ENCODE measurements around the gene SDR42E1. TPM values are rescaled to one million over a fixed set of nuclear protein-coding genes. Genes with fewer than 3 reads are reported as not detected.

SDR42E1 gene
- total RNA-seq, 1 donor, result 1.4 TPM

DNA sequence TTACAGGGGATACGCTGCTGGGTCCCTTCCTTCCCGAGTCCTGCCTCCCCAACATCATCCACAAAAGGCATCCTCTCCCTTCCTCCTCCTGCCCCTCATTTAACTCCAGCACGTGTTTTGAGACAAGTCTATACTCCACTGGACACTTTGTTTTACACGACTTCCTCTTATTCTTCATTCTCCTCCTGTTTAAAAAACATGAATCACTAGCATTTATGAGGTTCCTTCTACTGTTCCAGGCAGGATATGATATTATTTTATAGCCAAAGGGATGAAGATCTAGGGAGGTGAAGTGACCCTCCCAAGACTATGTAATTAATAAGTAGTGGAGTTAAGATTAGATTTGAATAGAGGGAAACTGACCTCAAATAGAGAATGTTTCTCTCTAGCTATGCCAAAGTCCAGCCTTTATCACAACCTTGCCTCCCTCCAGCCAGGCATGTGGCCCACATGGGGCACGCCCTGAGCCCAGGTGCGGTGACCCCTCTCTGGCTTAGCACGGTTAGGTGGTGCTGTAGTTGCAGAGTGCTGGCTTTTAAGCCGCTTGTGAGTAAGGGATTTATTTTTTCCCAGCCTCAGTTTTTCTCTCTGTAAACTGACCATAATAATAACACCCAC, 22.5 kb upstream of the SDR42E1 start:
- H3K36me3 ChIP-seq (ENCODE audit: insufficient read depth, low read length), result no peaks in the 10 kb centered on the region
- H3K4me3 ChIP-seq (ENCODE audit: insufficient read depth, low read length), result no peak overlapping the region
- no peaks in the 10 kb centered on the region for H3K79me2 ChIP-seq (ENCODE audit: insufficient read depth, low read length)
- H3K4me1 ChIP-seq (ENCODE audit: insufficient read depth, low read length), result no peaks in the 10 kb centered on the region
- no peak for TF ChIP-seq CTCF (IDR thresholded peaks at IDR 0.05; ENCODE audit: extremely low read depth, low read depth, low read length)
- no peaks in the 10 kb centered on the region for H3K27me3 ChIP-seq (ENCODE audit: insufficient read depth, low read length)
- H4K20me1 ChIP-seq (ENCODE audit: insufficient read depth, low read length), result no peaks in the 10 kb centered on the region
- no peak overlapping the region for H2AFZ ChIP-seq (ENCODE audit: low read length)
- no peak overlapping the region for H3K27ac ChIP-seq (ENCODE audit: low read depth, low read length)
- DNase-seq (ENCODE audit: insufficient read length, low spot score, missing footprints), result no peak
- no peaks in the 10 kb centered on the region for H3K9me3 ChIP-seq (ENCODE audit: low read depth, low read length)
- H3K4me2 ChIP-seq (ENCODE audit: insufficient read depth, low read length), result no peak overlapping the region

DNA sequence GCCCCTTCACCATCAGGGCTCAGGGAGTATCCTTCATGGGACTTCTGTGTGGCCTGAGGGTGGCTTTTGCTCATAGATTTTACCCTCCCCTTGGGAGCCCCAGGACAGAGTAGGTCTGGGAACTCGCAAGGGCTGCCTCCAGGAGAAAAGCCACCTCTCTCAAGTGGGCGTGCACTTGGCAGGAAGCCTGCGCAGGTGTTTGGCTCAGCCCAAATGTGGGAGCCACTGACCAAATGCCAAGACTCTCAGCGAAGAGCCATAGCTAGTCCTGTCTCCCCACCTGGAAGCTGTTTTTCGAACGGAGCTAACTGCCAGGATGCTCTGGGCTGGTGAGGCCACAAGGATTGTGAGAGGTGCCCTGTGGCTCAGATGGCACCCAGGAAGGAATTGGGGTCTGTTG, 21.7 kb upstream of the SDR42E1 start:
- no peaks in the 10 kb centered on the region for H3K27me3 ChIP-seq (ENCODE audit: insufficient read depth, low read length)
- H3K79me2 ChIP-seq (ENCODE audit: insufficient read depth, low read length), result no peaks in the 10 kb centered on the region
- no peaks in the 10 kb centered on the region for H4K20me1 ChIP-seq (ENCODE audit: insufficient read depth, low read length)
- DNase-seq (ENCODE audit: insufficient read length, low spot score, missing footprints), result no peak
- no peak overlapping the region for H3K4me2 ChIP-seq (ENCODE audit: insufficient read depth, low read length)
- no peak overlapping the region for H2AFZ ChIP-seq (ENCODE audit: low read length)
- no peaks in the 10 kb centered on the region for H3K36me3 ChIP-seq (ENCODE audit: insufficient read depth, low read length)
- no peaks in the 10 kb centered on the region for H3K9me3 ChIP-seq (ENCODE audit: low read depth, low read length)
- no peak overlapping the region for H3K4me3 ChIP-seq (ENCODE audit: insufficient read depth, low read length)
- H3K4me1 ChIP-seq (ENCODE audit: insufficient read depth, low read length), result no peaks in the 10 kb centered on the region
- H3K27ac ChIP-seq (ENCODE audit: low read depth, low read length), result no peak overlapping the region
- TF ChIP-seq CTCF (IDR thresholded peaks at IDR 0.05; ENCODE audit: extremely low read depth, low read depth, low read length), result no peak

DNA sequence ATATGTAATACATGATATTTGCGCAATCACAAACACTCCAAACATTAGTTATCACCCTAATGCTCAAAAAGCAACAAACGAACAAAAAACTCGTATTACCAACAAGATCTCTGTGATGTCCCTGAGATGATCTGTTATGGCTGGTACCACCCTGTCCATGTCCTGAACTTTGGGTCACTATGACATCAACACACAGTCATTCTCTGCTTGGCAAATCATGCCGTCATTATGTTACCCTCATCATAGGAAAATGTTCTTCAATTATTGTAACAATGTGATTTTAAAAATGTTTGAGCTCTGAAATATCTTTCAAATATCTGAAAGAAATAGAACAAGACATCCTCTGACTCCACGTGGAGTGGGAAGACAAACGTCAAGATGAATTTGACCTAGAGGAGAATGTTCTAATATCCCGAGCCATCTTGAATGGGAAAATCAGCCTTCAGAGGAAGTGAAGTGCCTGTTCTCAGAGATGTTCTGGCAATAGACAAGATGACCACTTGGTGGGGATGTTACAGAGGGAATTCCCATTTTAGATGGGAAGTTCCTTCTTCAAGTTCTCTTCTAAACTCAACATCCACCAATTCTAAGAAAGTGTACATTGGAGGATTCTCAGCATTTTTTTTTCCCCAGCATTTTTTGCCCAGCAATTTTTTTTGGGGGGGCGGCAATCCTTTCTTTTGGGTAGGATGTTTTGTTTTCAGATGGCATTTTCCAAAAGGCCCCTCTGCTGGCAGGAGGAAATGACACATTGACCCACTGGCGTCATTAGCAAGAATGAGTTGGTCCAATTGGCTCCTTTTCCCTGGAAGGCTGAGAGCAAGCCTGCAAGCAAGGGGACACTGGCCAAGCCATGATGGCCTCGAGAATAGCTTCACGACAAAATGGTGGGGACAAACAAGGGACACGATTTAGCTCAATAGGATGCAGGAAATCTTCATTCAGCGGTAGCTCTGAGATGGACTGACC, 20.1 kb upstream of the SDR42E1 start:
- Histone ChIP-seq H3K4me2 (ENCODE audit: insufficient read depth, low read length) (peak overlapping the region; percentile 13), H2AFZ (ENCODE audit: low read length) (peak overlapping the region; percentile 73)

More for the DNA sequence above, 20.1 kb upstream of the SDR42E1 start:
- no peaks in the 10 kb centered on the region for H3K79me2 ChIP-seq (ENCODE audit: insufficient read depth, low read length)
- peak; percentile 60 for TF ChIP-seq CTCF (IDR thresholded peaks at IDR 0.05; ENCODE audit: extremely low read depth, low read depth, low read length)
- no peaks in the 10 kb centered on the region for H4K20me1 ChIP-seq (ENCODE audit: insufficient read depth, low read length)
- H3K9me3 ChIP-seq (ENCODE audit: low read depth, low read length), result no peaks in the 10 kb centered on the region
- H3K36me3 ChIP-seq (ENCODE audit: insufficient read depth, low read length), result no peaks in the 10 kb centered on the region
- H3K4me3 ChIP-seq (ENCODE audit: insufficient read depth, low read length), result no peak overlapping the region
- no peak overlapping the region for H3K27ac ChIP-seq (ENCODE audit: low read depth, low read length)
- no peaks in the 10 kb centered on the region for H3K27me3 ChIP-seq (ENCODE audit: insufficient read depth, low read length)
- peak; percentile 75 for DNase-seq (ENCODE audit: insufficient read length, low spot score, missing footprints)
- H3K4me1 ChIP-seq (ENCODE audit: insufficient read depth, low read length), result no peaks in the 10 kb centered on the region
